Ovary (tissue), 9 donors: ENCODE measurements around the gene FTH1. TPM values are rescaled to one million over a fixed set of nuclear protein-coding genes. Genes with fewer than 3 reads are reported as not detected.

Experiments used
- DNase-seq, 5 donors: peaks; one replicate each; pipeline ENCODE4 v3.0.0-alpha.2; 2019 to 2020
- H3K27ac ChIP-seq, 2 donors: fragments of 200-600 bp; one replicate each; pipeline versions ENCODE4 v1.5.1 to v1.8.0; 2019 to 2022
- H3K27me3 ChIP-seq: fragments of 200-600 bp; one replicate; pipeline ENCODE4 v1.8.0; 2022
- H3K36me3 ChIP-seq: fragments of 200-600 bp; sonication (generic); one replicate; pipeline ENCODE4 v1.5.1; 2019
- H3K4me1 ChIP-seq: one replicate; pipeline ENCODE4 v1.8.1; 2013; ENCODE audit warnings: mild to moderate bottlenecking, moderate library complexity; ENCODE audit not compliant: insufficient read depth
- H3K4me3 ChIP-seq: fragments of 200-600 bp; sonication (generic); one replicate; pipeline ENCODE4 v1.5.1; 2017
- H3K9me3 ChIP-seq, 2 donors: fragments of 200-600 bp in 1 of 2; sonication (generic) in 1 of 2; one replicate each; pipeline versions ENCODE4 v1.5.1 to v1.8.1; 2013 to 2019; ENCODE audit warnings: mild to moderate bottlenecking in 1 of 2, moderate library complexity in 1 of 2
- EP300 ChIP-seq: sonication (generic); formaldehyde crosslinking; IDR thresholded peaks from one replicate; pipeline ENCODE4 v1.6.1; 2017; ENCODE audit warnings: antibody characterized with exemption
- POLR2A ChIP-seq: fragments of 450-650 bp; IDR thresholded peaks from one replicate; pipeline ENCODE4 v1.6.1; 2017; ENCODE audit warnings: antibody characterized with exemption, mild to moderate bottlenecking, moderate library complexity
- WGBS, 3 donors: extraction: QIAGEN DNeasy Blood & Tissue Kit in 1 of 3; methylation state at CpG; one replicate each; pipeline versions ENCODE4 v1.1.5 to v1.1.7; 2013 to 2017; 5-methylcytosine and 5-hydroxymethylcytosine counted together
- intact Hi-C, 4 donors: fragments of 100-400 bp; cut with DNase I; formaldehyde crosslinking; loops; one replicate each; pipeline versions ENCODE4 v1.11.0 to v1.15.1; 2022 to 2023
- polyA plus RNA-seq, 2 donors: library from polyadenylated mRNA; stranded (reverse); fragments of 200-250 nt in 1 of 2; fragments of 350-450 nt in 1 of 2; fragmentation: Illumina TruSeq in 1 of 2; extraction: RNeasy Lipid Tissue Mini Kit (QIAGEN cat#74804) in 1 of 2; gene quantifications; one replicate each; pipeline ENCODE4 v1.2.3, GENCODE V29; 2013 to 2014
- total RNA-seq, 7 donors: library from RNA; depleted of rRNA in 2 of 7; stranded (reverse); fragments of >200 nt in 2 of 7; fragmentation: NEBNext Ultra II Directional in 3 of 7; extraction: Animal tissue kit (Norgen Biotek cat#: 25700) in 3 of 7; gene quantifications; one replicate each; pipeline versions ENCODE4 v1.1.0 to v1.2.4, GENCODE V29; 2016 to 2023
- TF ChIP-seq, protein P1 (sequence below), 3 donors: fragments of 450-650 bp in 2 of 3; fragments of 200-600 bp in 1 of 3; IDR thresholded peaks; one replicate each; pipeline versions ENCODE4 v1.5.1 to v1.8.0; 2016 to 2022; ENCODE audit warnings: antibody characterized with exemption in 3 of 3, mild to moderate bottlenecking in 1 of 3
- donor health status: DM: no; HTN: no; CAD: no; lungs with moderate emphysema.
- donor health status: DM: no; HTN: no; CAD: no.
- donor health status: Bipolar disorder and iron deficiency.
- donor health status: DM: yes; HTN: yes; CAD: no.
- donor health status: DM: no; HTN: no; CAD: no.
- donor health status: DM: yes; HTN: yes; CAD: no.

Gene FTH1
- total and polyA plus RNA-seq, 9 donors: 1,118 to 5,649 (median 2,155) TPM

DNA sequence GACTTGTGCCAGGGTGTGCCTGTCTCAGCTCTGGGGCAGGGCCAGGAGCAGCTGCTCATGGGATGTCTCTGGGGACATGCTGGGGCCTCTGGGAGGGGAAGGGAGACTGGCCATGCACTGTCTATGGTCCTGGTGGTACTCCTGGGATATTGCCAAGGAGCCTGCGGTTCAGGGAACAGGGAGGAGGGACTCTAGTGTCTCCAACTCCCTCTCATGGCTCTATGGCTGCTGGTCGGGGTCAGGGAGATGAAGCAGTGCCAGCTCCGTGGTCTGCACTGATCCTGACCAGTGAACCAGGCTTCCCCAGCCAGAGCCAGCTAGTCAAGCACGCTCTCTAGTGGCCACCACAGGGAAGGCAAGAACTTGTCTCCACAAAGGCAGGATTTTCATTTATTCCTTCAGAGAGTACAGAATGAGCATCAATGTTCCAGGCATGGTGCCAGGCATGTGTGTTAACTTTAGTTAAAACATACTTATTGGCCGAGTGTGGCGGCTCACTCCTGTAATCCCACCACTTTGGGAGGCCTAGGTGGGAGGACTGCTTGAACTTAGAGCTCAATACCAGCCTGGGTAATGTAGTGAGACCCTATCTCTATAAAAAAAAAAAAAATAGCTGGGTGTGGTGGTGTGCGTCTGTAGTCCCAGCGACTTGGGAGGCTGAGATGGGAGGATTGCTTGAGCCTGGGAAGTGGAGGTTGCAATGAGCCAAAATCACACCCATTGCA lies 19.8 kb downstream of the FTH1 start:
- Histone ChIP-seq H3K4me3 (no peak overlapping the region), H3K27ac (peak overlapping the region in 1 of 2 donors; percentile 1), H3K4me1 (peaks cover 12% of the 10 kb centered on the region), H3K9me3 (no peaks in the 10 kb centered on the region), H3K27me3 (no peaks in the 10 kb centered on the region), H3K36me3 (no peaks in the 10 kb centered on the region)
- TF ChIP-seq, protein P1, sequence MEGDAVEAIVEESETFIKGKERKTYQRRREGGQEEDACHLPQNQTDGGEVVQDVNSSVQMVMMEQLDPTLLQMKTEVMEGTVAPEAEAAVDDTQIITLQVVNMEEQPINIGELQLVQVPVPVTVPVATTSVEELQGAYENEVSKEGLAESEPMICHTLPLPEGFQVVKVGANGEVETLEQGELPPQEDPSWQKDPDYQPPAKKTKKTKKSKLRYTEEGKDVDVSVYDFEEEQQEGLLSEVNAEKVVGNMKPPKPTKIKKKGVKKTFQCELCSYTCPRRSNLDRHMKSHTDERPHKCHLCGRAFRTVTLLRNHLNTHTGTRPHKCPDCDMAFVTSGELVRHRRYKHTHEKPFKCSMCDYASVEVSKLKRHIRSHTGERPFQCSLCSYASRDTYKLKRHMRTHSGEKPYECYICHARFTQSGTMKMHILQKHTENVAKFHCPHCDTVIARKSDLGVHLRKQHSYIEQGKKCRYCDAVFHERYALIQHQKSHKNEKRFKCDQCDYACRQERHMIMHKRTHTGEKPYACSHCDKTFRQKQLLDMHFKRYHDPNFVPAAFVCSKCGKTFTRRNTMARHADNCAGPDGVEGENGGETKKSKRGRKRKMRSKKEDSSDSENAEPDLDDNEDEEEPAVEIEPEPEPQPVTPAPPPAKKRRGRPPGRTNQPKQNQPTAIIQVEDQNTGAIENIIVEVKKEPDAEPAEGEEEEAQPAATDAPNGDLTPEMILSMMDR (IDR thresholded peaks at IDR 0.05): peak; percentile 93 to 98 (median 97)
- TF ChIP-seq POLR2A (peak; percentile 36), EP300 (no peak)
- 4 to 8% (median 4%) methylated on average over 8 of the region's 8 CpGs for WGBS, 3 donors
- DNase-seq: peak; percentile 93 to 95 (median 93)
- intact Hi-C loops: loop anchor here (1.0 to 5.0 kb wide), 5 partner anchors 47 to 150 kb away; no protein-coding TSS in a partner anchor

GRCh38 chr11:61946894-61947293 lies 20.5 kb downstream of the FTH1 start:
- no peak overlapping the region for H3K4me3 ChIP-seq
- H3K36me3 ChIP-seq: no peaks in the 10 kb centered on the region
- DNase-seq: no peak
- peaks cover 12% of the 10 kb centered on the region for H3K4me1 ChIP-seq
- no peaks in the 10 kb centered on the region for H3K9me3 ChIP-seq
- WGBS, 3 donors: 74 to 92% (median 84%) methylated on average over 5 of the region's 5 CpGs
- TF ChIP-seq POLR2A (no peak), EP300 (no peak)
- TF ChIP-seq, protein P1 (IDR thresholded peaks at IDR 0.05): no peak
- H3K27ac ChIP-seq: peak overlapping the region in 1 of 2 donors; percentile 1
- no peaks in the 10 kb centered on the region for H3K27me3 ChIP-seq
- intact Hi-C loops: loop anchor here in 3 of 4 donors (1.0 to 5.0 kb wide), 5 partner anchors 47 to 150 kb away; no protein-coding TSS in a partner anchor

DNA sequence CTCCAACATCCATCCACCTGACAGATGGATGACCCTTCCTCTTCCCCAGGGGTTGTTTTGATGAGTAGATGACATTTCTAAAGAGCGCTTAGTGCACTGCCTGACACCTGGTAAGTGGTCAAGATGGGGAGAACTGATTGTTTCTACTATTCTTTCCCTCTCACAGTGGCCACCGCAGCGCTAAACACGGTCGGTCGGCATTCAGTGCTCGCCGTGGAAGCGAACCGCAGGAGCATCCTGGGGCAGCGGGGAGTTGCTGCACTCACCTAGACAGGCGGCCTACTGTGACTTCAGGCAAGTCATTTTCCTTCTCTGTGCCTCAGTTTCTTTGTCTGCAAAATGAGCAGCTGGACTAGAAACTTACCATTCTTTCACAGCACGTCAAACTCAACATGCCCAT lies 22.2 kb downstream of the FTH1 start:
- no peaks in the 10 kb centered on the region for H3K9me3 ChIP-seq
- no peaks in the 10 kb centered on the region for H3K36me3 ChIP-seq
- peaks cover 11% of the 10 kb centered on the region for H3K4me1 ChIP-seq
- no peaks in the 10 kb centered on the region for H3K27me3 ChIP-seq
- no peak for TF ChIP-seq POLR2A
- TF ChIP-seq EP300: no peak
- intact Hi-C loops: loop anchor here in 2 of 4 donors (5.0 kb wide), 2 partner anchors 137 to 148 kb away; no protein-coding TSS in a partner anchor
- WGBS, 3 donors: 95% methylated on average over 13 of the region's 13 CpGs
- no peak overlapping the region for H3K4me3 ChIP-seq
- no peak overlapping the region for H3K27ac ChIP-seq
- DNase-seq: no peak

- DNase-seq: no peak
- H3K27me3 ChIP-seq: no peaks in the 10 kb centered on the region
- H3K9me3 ChIP-seq: peaks cover 0 to 1% of the 10 kb centered on the region in 2 donors
- intact Hi-C loops: no loop called here
- H3K36me3 ChIP-seq: no peaks in the 10 kb centered on the region
- TF ChIP-seq, protein P1 (IDR thresholded peaks at IDR 0.05): no peak
- TF ChIP-seq POLR2A (no peak), EP300 (no peak)
- no peak overlapping the region for H3K27ac ChIP-seq
- 79 to 95% (median 92%) methylated on average over 10 of the region's 10 CpGs for WGBS, 3 donors
- no peaks in the 10 kb centered on the region for H3K4me1 ChIP-seq
- H3K4me3 ChIP-seq: no peak overlapping the region
These were observed 27.0 kb downstream of the FTH1 start for GRCh38 chr11:61940466-61940865.

GRCh38 chr11:61935861-61936260 lies 31.6 kb downstream of the FTH1 start:
- no peaks in the 10 kb centered on the region for H3K4me1 ChIP-seq
- TF ChIP-seq POLR2A: no peak
- TF ChIP-seq EP300: no peak
- TF ChIP-seq, protein P1 (IDR thresholded peaks at IDR 0.05): no peak
- H3K9me3 ChIP-seq: peaks cover 0 to 3% of the 10 kb centered on the region in 2 donors
- H3K4me3 ChIP-seq: no peak overlapping the region
- DNase-seq: no peak
- intact Hi-C loops: no loop called here
- H3K27me3 ChIP-seq: no peaks in the 10 kb centered on the region
- 84 to 90% (median 89%) methylated on average over 2 of the region's 2 CpGs for WGBS, 3 donors
- no peaks in the 10 kb centered on the region for H3K36me3 ChIP-seq
- H3K27ac ChIP-seq: no peak overlapping the region
